ENCODE data around the gene WWOX. TPM values are rescaled to one million over a fixed set of nuclear protein-coding genes. Genes with fewer than 3 reads are reported as not detected.

Gene WWOX
- polyA plus RNA-seq, 1 donor (not counting 4 experiments of a cell fraction or from before 2014, with no cell fraction given), result 5.1 TPM

DNA sequence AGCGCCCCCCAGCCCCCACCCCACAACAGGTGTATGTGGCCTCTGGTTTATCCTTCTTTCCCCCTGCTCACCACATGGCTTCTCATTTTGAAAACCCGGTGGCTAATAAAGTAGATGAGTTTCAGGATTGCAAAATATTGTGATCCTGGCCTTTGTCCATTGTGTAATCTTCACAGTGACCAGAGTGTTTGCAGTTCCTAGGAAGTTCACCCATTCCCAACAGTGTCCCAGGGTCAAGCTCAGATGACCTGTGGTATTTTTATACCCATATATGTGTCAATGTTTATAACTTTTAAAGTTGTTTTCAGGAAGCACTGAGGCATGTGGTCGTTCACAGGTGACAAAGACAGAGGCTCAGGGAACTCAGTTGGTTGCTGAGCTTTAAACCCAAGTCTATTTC is 721.9 kb downstream of the WWOX start:
- Histone ChIP-seq H4K20me1 (ENCODE audit: control insufficient read depth, extremely low read depth, insufficient read depth, low read length) (no peaks in the 10 kb centered on the region), H3K9ac (ENCODE audit: control insufficient read depth, extremely low read depth, insufficient read depth, low read length) (no peak overlapping the region), H3K9me1 (ENCODE audit: control insufficient read depth, extremely low read depth, insufficient read depth, low read length) (no peaks in the 10 kb centered on the region), H3K27ac (ENCODE audit: control insufficient read depth, insufficient read depth, low read length) (no peak overlapping the region), H2AFZ (ENCODE audit: control insufficient read depth, low read length) (no peak overlapping the region), H3K36me3 (ENCODE audit: control insufficient read depth in 2 of 2, extremely low read depth in 1 of 2, insufficient read depth in 2 of 2, low read length in 2 of 2) (no peaks in the 10 kb centered on the region), H3K27me3 (ENCODE audit: control insufficient read depth, extremely low read depth, insufficient read depth, low read length) (no peaks in the 10 kb centered on the region), H3K4me2 (ENCODE audit: control insufficient read depth, extremely low read depth, insufficient read depth, low read depth, low read length) (no peak overlapping the region), H3K4me1 (ENCODE audit: control insufficient read depth, extremely low read depth, insufficient read depth, low read length) (no peaks in the 10 kb centered on the region), H3K79me2 (ENCODE audit: control insufficient read depth, insufficient read depth, low read length) (no peaks in the 10 kb centered on the region), H3K9me3 (ENCODE audit: control insufficient read depth, low read depth, low read length) (no peaks in the 10 kb centered on the region), H3K4me3 (ENCODE audit: control insufficient read depth in 2 of 3, extremely low read depth in 1 of 3, insufficient read depth in 2 of 3, low read depth in 1 of 3, low read length in 3 of 3) (no peak overlapping the region)
- no peak for TF ChIP-seq EZH2 (IDR thresholded peaks at IDR 0.05; ENCODE audit: low read length)
- TF ChIP-seq, protein P1, sequence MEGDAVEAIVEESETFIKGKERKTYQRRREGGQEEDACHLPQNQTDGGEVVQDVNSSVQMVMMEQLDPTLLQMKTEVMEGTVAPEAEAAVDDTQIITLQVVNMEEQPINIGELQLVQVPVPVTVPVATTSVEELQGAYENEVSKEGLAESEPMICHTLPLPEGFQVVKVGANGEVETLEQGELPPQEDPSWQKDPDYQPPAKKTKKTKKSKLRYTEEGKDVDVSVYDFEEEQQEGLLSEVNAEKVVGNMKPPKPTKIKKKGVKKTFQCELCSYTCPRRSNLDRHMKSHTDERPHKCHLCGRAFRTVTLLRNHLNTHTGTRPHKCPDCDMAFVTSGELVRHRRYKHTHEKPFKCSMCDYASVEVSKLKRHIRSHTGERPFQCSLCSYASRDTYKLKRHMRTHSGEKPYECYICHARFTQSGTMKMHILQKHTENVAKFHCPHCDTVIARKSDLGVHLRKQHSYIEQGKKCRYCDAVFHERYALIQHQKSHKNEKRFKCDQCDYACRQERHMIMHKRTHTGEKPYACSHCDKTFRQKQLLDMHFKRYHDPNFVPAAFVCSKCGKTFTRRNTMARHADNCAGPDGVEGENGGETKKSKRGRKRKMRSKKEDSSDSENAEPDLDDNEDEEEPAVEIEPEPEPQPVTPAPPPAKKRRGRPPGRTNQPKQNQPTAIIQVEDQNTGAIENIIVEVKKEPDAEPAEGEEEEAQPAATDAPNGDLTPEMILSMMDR (optimal IDR thresholded peaks at IDR 0.05 in 1 of 3, IDR thresholded peaks at IDR 0.05 in 1 of 3, conservative IDR thresholded peaks at IDR 0.05 in 1 of 3; ENCODE audit: extremely low read depth in 1 of 3, insufficient read depth in 2 of 3, low read length in 3 of 3), result no peak
- dilution Hi-C loops (cut with MboI; ENCODE audit: extremely low pct_ligation_motif_present, low sequenced_read_pairs), result no loop called here
- DNase-seq (ENCODE audit: low read depth, low spot score), result no peak
- FAIRE-seq, result no peak

DNA sequence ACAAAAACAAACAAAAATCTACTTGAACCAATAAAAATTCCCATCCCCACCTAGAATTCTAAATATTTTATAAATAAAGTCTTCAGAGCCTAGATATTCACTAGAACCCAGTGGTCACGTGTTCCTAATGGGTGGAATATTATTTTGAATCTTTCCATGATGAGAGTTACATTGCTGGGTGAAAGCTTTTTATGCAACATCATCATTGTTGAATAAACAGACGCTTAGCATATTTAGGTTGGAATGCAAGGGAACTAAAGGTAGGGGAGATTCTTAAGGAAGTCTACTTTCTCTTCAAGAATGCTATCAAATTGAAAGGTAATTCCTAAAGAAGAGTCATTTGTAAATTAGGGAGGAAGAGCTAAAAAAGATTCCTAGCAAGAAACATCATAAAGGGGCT is 723.1 kb downstream of the WWOX start:
- Histone ChIP-seq H3K4me3 (ENCODE audit: control insufficient read depth in 2 of 3, extremely low read depth in 1 of 3, insufficient read depth in 2 of 3, low read depth in 1 of 3, low read length in 3 of 3) (no peak overlapping the region), H3K4me2 (ENCODE audit: control insufficient read depth, extremely low read depth, insufficient read depth, low read depth, low read length) (no peak overlapping the region), H3K36me3 (ENCODE audit: control insufficient read depth in 2 of 2, extremely low read depth in 1 of 2, insufficient read depth in 2 of 2, low read length in 2 of 2) (no peaks in the 10 kb centered on the region), H3K27ac (ENCODE audit: control insufficient read depth, insufficient read depth, low read length) (no peak overlapping the region), H3K9ac (ENCODE audit: control insufficient read depth, extremely low read depth, insufficient read depth, low read length) (no peak overlapping the region), H3K79me2 (ENCODE audit: control insufficient read depth, insufficient read depth, low read length) (no peaks in the 10 kb centered on the region), H3K27me3 (ENCODE audit: control insufficient read depth, extremely low read depth, insufficient read depth, low read length) (no peaks in the 10 kb centered on the region), H4K20me1 (ENCODE audit: control insufficient read depth, extremely low read depth, insufficient read depth, low read length) (no peaks in the 10 kb centered on the region), H3K9me1 (ENCODE audit: control insufficient read depth, extremely low read depth, insufficient read depth, low read length) (no peaks in the 10 kb centered on the region), H2AFZ (ENCODE audit: control insufficient read depth, low read length) (no peak overlapping the region), H3K4me1 (ENCODE audit: control insufficient read depth, extremely low read depth, insufficient read depth, low read length) (no peaks in the 10 kb centered on the region), H3K9me3 (ENCODE audit: control insufficient read depth, low read depth, low read length) (no peaks in the 10 kb centered on the region)
- TF ChIP-seq, protein P1 (optimal IDR thresholded peaks at IDR 0.05 in 1 of 3, IDR thresholded peaks at IDR 0.05 in 1 of 3, conservative IDR thresholded peaks at IDR 0.05 in 1 of 3; ENCODE audit: extremely low read depth in 1 of 3, insufficient read depth in 2 of 3, low read length in 3 of 3), result no peak
- no peak for TF ChIP-seq EZH2 (IDR thresholded peaks at IDR 0.05; ENCODE audit: low read length)
- no peak for DNase-seq (ENCODE audit: low read depth, low spot score)
- dilution Hi-C loops (cut with MboI; ENCODE audit: extremely low pct_ligation_motif_present, low sequenced_read_pairs), result no loop called here
- FAIRE-seq, result no peak

Measured in keratinocyte (primary cell).